SK-MEL-5 (cell line): ENCODE data around the gene INHBB. TPM values are rescaled to one million over a fixed set of nuclear protein-coding genes. Genes with fewer than 3 reads are reported as not detected.

Experiments
- DNase-seq: peaks from one replicate; pipeline ENCODE4 v3.0.0-alpha.2; 2016; ENCODE audit warnings: low read depth, low spot score
- in situ Hi-C: cut with HindIII; loops from 2 replicates; pipeline ENCODE4 v1.10.0; 2016; ENCODE audit warnings: low sequenced_read_pairs, high pct_unique_total_duplicates, low pct_unique_long_range_greater_than_20kb
- total RNA-seq: library from RNA; depleted of rRNA; stranded (reverse); fragments of >200 nt; shearing (Covaris generic); gene quantifications from 2 replicates; pipeline ENCODE4 v1.2.3, GENCODE V29; 2014

The INHBB gene
- total RNA-seq, 1 experiment from 2014 or later = not detected

DNA sequence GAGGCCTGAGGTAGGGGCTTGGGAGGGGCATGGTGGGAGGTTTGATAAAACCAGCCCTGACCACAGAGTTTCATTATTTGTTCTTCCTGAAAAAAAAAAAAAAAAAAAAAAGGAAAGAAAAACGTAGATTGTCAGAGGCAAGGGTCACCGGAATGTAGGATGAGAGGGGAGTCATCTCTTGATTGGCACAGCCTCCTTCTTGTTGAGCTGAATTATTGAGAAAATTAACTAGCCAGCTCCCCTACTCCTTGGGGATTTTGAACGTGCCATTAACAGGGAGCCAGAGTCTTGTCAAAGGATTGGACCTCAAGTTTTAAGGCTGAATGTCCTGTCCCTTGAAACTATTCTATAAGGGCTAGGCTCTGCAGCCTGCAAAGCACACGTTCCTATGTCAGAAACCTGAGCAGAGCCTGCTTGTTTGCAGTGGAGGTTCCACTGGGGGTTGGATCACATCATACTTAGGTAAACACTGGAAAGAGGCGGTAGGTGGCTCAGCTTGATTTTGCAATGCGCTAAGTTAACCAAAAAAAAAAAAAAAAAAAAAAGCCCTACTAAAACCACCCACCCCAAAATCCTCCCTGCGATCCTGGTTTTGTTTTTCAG is 2.3 kb downstream of the INHBB start:
- in situ Hi-C loops = no loop called here
- DNase-seq = no peak

DNA sequence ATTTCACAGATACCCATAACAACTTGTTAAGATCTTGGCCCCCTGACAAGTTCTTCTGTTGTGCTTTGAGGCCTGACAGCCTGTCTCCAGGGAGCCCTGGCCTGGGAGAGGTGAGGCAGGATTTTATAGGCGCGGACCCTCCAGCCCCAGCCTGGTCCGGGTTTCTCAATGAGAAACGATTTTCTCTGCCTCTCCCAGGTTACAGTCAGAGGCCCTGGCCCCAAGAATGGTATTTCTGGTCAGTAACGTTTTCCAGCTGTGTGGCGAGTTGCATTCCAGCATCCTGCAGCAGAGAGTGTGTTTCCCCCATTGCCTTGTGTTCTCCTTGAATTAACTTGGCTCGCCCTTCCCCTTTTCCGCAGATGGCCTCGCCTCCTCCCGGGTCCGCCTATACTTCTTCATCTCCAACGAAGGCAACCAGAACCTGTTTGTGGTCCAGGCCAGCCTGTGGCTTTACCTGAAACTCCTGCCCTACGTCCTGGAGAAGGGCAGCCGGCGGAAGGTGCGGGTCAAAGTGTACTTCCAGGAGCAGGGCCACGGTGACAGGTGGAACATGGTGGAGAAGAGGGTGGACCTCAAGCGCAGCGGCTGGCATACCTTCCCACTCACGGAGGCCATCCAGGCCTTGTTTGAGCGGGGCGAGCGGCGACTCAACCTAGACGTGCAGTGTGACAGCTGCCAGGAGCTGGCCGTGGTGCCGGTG is 3.0 kb downstream of the INHBB start:
- no peak for DNase-seq
- in situ Hi-C loops = no loop called here

- no peak for DNase-seq
- in situ Hi-C loops = no loop called here
These were observed 3.5 kb downstream of the INHBB start for GRCh38 chr2:120349440-120349921.

- in situ Hi-C loops = no loop called here
These were observed 4.1 kb downstream of the INHBB start for GRCh38 chr2:120350080-120350479.

DNA sequence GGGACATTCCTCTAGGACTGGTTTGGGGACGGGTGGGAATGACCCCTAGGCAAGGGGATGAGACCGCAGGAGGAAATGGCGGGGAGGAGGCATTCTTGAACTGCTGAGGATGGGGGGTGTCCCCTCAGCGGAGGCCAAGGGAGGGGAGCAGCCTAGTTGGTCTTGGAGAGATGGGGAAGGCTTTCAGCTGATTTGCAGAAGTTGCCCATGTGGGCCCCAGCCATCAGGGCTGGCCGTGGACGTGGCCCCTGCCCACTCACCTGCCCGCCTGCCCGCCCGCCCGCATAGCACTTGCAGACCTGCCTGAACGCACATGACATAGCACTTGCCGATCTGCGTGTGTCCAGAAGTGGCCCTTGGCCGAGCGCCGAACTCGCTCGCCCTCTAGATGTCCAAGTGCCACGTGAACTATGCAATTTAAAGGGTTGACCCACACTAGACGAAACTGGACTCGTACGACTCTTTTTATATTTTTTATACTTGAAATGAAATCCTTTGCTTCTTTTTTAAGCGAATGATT is 4.9 kb downstream of the INHBB start:
- in situ Hi-C loops = no loop called here
- DNase-seq = no peak

More at GRCh38 chr2:120350080-120350479, 4.1 kb downstream of the INHBB start:
- DNase-seq = no peak

DNA sequence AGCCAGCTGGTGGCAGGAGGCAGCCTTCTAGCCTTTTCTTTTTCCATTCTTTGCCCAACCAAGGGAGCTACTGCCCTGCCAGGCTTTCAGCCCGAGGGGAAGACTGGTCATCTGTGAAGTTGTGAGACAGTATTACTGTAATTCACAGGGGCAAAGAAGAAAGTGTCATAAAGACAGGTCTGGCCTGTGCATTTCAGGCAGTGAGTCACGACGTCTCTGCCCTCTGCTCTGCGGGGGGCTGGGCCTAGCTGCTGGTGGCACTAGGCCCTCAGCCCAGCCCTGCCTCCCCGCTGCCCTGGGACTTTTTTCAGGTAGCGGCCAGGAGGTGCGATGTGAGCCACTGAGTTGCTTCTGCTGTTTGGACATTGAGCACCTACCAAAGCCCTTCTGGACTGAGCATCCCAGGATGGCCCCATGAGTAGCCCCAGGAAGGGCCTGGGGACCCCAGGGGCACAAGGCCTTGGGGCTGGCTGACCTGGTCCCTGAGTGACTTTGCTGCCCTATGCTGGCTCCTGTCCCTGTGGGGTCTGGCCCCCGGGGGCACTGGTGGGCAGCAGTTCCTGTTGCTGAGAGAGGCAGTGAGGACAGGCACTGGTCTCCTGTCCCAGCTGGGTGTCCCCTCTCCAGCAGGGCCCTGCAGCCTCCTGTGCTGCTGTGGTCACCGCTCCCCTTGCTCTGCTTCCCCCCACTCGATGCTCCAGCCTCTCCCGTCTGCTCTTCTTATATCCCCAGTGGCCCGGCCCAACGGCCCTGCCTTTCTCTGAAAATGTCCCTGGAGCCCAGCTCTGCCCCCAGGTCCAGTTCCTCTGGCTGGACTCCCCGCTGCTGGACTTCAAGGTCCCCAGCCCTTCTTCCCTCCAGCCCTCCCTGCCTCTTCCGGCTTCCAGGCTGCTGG is 7.0 kb downstream of the INHBB start:
- no peak for DNase-seq
- in situ Hi-C loops = no loop called here

DNA sequence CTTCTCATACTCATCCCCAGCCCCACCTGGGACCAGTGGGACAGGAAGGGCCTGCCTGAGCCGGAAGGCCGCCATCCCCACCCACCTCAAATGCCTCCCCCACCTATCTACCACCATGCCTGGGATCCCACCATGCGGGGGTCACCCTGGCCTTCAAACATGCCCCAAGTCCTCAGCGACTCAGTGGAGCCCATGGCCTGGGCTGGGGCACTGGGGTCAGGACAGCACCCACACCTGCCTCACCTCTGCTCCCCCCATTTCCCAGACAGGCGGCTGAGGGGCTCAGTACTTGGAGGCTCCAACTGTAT is 7.6 kb downstream of the INHBB start:
- DNase-seq = no peak
- in situ Hi-C loops = no loop called here

GRCh38 chr2:120353931-120354330 is 8.0 kb downstream of the INHBB start:
- DNase-seq = no peak
- in situ Hi-C loops = no loop called here

- DNase-seq = no peak
- in situ Hi-C loops = no loop called here
These were observed 8.5 kb downstream of the INHBB start for GRCh38 chr2:120354467-120354866.

- no peak for DNase-seq
- in situ Hi-C loops = no loop called here
These were observed 9.2 kb downstream of the INHBB start for GRCh38 chr2:120354935-120355779.

DNA sequence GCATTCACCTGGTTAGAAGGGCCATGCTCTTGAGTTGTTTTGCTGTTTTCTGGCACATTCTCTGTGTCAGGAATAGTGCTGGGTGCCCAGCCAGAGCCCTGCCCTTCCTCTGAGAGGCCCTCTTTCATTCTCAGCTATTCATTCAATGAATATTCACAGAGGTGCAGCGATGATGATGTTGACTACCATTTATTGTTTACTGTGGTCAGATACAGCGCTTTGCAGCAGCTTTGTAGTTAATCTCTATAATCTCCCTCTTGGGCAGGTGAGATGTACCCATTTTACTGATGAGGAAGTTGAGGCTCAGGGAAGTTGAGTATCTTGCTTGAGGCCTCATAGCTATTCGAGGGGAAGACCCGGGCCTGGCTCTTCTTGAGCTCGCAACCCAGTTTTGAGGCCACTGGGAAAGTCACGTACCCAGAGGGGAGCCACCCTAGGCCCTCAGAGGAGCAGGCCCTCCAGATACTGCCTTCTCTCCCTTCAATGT is 9.9 kb downstream of the INHBB start:
- in situ Hi-C loops = no loop called here
- no peak for DNase-seq

DNA sequence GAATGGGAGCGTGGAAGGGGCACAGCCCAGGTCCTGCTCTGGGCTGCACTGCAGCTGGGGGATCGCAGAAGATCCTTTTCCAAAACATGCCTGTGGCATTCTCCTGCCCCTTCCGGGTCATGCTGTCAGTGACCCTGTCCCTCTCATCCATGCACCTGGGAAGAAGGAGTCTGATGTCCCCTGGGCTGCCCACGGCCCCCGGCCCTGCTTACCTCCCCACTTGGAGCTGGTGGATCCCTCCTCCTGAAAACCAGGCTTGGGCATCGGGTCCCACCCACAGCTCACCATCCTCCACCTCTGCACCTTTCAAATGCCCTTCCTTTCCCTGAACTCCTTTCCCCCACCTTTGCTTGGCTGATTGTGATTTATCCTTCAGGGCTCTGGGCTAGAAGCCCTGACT is 11.8 kb downstream of the INHBB start:
- in situ Hi-C loops = no loop called here
- no peak for DNase-seq

DNA sequence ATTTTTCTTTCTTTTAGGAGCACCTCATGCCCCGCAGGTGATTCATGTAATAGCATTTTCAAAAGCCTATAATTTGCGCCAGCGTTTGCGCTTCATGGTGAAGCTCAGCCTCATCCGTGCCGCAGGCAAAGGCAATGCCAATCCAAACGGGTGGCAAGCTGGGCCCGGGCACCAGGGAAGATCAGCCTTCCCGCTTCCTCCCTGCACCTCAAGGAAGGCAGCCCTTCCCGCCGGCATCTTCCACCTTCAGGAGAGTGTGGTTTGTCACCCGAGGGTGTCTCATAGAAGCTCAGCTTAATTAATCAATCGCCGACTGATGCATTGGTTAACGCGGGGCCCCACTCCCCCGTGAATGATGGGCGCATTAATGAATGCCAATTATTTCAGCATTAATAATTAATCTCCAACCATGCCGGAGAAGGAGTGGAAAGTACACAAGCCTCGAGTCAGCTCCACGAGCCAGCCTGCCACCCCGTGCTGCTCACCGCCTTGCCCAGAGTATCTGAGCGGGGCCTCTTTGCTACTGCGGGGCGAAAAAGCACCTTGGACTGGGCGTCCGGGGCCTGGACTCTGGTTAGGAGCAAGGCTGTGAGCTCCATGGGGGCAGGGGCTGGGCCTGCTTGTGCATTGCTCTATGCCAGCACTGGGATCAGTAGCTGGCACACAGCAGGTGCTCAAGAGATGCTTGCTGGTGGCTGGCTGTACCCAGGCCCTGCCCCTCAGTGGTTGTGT is 13.0 kb downstream of the INHBB start:
- in situ Hi-C loops = no loop called here

GRCh38 chr2:120360307-120360855 is 14.4 kb downstream of the INHBB start:
- in situ Hi-C loops = no loop called here
- DNase-seq = no peak

More for the DNA sequence above, 13.0 kb downstream of the INHBB start:
- no peak for DNase-seq

DNA sequence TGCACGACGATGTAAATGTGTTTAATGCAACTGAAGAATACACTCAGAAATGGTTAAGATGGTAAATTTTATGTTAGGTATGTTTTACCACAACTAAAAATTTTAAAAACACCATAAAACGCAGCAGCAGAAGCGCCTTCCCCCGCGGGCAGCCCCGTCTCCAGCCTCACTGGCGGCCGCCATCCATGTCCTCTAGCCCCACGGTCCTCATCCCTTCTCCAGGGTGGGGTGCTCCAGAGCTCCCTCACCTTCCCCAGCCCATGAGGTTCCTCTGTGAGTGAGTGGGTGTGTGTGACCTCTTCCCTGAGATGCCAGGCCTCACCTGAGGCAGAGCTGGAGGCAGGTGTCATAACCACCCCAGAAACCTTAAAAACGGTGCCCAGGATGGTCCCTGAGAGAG is 17.0 kb downstream of the INHBB start:
- in situ Hi-C loops = no loop called here
- DNase-seq = no peak

- DNase-seq = no peak
- in situ Hi-C loops = no loop called here
These were observed 19.4 kb downstream of the INHBB start for GRCh38 chr2:120365236-120365793.
